Measurements from ENCODE around the gene SRP14. TPM values are rescaled to one million over a fixed set of nuclear protein-coding genes. Genes with fewer than 3 reads are reported as not detected.

The SRP14 gene
- total RNA-seq, 2 donors from 2014 or later, result 108 to 114 TPM

DNA sequence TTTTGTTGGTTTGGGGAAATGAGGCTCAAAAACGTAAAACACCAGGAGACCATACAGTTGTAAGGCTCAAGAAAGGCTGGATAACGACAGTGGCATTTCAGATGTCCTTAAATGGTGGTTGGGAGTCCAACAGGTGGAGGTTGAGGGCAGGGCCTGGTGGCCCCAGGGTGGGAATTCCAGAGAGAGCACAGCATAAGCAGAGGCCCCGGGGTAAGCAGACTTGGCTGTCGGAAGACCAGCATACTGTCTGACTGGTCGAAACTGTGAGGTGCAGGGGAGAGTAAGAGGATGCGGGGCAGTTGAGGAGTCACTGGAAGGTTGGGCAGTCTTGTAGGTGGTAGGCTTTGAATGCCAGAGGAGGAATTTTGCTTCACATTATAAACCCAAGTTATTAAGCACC, 48.3 kb downstream of the SRP14 start:
- Mint-ChIP-seq H3K4me3 (no peak overlapping the region), H3K4me1 (no peaks in the 10 kb centered on the region), H3K27me3 (no peaks in the 10 kb centered on the region), H3K27ac (no peak overlapping the region), H3K36me3 (ENCODE audit: low read depth) (peaks cover 15% of the 10 kb centered on the region)
- DNase-seq, result no peak
- ATAC-seq, result no peak
- no peaks in the 10 kb centered on the region for H3K9me3 ChIP-seq (ENCODE audit: control insufficient read depth, low read length, poor library complexity, severe bottlenecking)

DNA sequence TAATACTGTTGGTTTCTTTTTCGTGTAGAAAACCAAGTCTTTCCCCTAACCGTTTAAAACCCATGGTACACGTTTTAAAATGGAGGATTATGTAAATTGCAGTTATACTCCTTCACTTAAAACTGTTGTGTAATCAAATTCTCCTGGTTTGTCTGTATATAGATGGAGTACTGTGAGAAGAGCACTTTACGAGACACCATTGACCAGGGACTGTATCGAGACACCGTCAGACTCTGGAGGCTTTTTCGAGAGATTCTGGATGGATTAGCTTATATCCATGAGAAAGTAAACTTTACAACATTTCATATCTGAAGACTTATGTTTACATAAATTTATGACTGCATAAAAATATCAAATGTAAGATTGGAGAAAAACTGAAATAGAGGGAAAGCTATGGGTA, 51.2 kb downstream of the SRP14 start:
- no peaks in the 10 kb centered on the region for H3K9me3 ChIP-seq (ENCODE audit: control insufficient read depth, low read length, poor library complexity, severe bottlenecking)
- peaks cover 3% of the 10 kb centered on the region for H3K4me1 Mint-ChIP-seq
- DNase-seq, result no peak
- H3K27me3 Mint-ChIP-seq, result no peaks in the 10 kb centered on the region
- H3K36me3 Mint-ChIP-seq (ENCODE audit: low read depth), result peaks cover 5% of the 10 kb centered on the region
- H3K4me3 Mint-ChIP-seq, result no peak overlapping the region
- no peak overlapping the region for H3K27ac Mint-ChIP-seq
- no peak for ATAC-seq

Other genes starting within 250 kb of the SRP14 start
- not detected for gene GPR176, start 118.9 kb downstream of the SRP14 start, total RNA-seq
- gene EIF2AK4, start 105.1 kb downstream of the SRP14 start, total RNA-seq, result 10 to 100 TPM; 11.9 to 13.8 TPM
- gene BMF, start 69.7 kb upstream of the SRP14 start, total RNA-seq, result 10 to 100 TPM in 1 of 2 donors, 1 to 10 TPM in 1; 8.0 to 13.4 TPM
- gene BUB1B, start 121.9 kb upstream of the SRP14 start, total RNA-seq, result 1 to 10 TPM; 1.1 to 3.4 TPM
- not detected for gene PAK6, start 199.9 kb upstream of the SRP14 start, total RNA-seq
- gene ANKRD63, start 243.9 kb upstream of the SRP14 start, total RNA-seq, result under 1 TPM in 1 of 2 donors, not detected in 1; 0.42 TPM